ENCODE measurements around the gene IFITM2.
"Not testable (repeated sequence)": the region's sequence is repeated elsewhere in the genome, so short reads cannot be mapped to it uniquely, and the experiment has no call there.

The IFITM2 gene

DNA sequence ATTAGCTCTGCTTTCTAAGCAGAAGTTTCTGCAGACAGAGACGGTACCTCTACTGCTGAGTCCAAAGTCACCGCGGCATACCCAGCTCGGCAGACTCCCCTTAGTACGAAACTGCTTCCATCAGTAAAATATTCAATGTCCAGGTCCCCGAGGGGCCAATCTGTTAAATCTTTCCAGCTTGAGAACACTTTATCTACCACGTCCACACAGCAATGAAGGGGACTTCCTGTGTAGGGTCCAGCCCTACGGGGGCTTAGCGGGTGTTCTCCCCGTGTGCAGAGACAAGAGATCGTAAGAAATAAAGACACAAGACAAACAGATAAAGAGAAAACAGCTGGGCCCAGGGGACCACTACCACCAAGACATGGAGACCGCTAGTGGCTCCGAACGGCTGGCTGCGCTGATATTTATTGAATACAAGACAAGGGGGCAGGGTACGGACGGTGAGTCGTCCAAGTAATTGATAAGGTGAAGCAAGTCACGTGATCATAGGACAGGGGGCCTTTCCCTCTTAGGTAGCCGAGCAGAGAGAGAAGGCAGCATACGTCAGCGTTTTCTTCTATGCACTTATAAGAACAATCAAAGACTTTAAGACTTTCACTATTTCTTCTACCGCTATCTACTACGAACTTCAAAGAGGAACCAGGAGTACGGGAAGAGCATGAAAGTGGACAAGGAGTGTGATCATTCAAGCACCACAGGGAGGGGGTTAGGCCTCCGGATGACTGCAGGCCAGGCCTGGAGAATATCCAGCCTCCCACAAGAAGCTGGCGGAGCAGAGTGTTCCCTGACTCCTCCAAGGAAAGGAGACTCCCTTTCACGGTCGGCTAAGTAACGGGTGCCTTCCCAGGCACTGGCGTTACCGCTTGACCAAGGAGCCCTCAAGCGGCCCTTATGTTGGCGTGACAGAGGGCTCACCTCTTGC is 17.2 kb downstream of the IFITM2 start:
- not testable (repeated sequence) for DNase-seq (ENCODE audit: low read depth in 1 of 2, low spot score in 1 of 2)

DNA sequence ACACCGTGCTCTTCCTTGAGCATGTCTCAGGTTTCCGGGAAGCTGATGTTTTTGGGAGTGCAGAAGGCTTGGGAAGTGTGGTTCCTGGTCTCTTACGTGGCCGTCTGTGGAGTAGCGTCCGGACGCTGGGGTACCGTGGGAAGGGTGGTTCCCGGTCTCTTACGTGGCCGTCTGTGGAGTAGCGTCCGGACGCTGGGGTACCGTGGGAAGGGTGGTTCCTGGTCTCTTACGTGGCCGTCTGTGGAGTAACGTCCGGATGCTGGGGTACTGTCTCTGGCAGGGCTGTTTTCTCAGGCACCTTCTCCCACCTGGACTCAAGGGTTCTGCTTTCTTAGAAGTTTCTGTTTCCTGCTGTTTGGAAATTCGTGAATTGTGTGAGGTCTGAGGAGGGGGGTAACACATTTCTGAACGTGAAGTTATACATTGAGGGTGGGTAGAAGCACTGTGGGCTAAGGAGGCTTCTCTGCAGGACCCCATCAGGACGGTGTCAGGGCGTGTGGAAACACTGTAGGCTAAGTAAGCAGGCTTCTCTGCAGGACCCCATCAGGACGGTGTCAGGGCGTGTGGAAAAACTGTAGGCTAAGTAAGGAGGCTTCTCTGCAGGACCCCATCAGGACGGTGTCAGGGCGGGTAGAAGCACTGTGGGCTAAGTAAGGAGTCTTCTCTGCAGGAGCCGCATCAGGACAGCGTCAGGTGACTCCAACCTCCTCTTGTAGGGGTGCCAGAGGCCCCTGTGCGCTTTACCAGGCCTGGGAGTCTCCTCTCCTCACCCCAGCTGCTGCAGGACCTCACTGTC is 18.4 kb downstream of the IFITM2 start:
- no peak for DNase-seq (ENCODE audit: low read depth in 1 of 2, low spot score in 1 of 2)

DNA sequence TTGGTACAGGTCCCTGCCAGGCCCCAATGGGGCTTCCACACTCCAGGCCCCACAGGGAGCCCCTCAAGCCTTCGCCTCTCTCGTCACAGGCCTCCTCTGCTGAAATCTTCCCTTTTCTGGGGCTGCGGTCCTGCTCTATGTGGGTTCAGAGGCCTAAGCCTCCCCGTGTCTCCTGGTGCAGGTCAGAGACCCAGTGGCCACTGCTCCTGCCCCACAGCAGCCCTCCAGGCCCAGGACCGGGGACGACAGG is 18.9 kb downstream of the IFITM2 start:
- no peak for DNase-seq (ENCODE audit: low read depth in 1 of 2, low spot score in 1 of 2)

DNA sequence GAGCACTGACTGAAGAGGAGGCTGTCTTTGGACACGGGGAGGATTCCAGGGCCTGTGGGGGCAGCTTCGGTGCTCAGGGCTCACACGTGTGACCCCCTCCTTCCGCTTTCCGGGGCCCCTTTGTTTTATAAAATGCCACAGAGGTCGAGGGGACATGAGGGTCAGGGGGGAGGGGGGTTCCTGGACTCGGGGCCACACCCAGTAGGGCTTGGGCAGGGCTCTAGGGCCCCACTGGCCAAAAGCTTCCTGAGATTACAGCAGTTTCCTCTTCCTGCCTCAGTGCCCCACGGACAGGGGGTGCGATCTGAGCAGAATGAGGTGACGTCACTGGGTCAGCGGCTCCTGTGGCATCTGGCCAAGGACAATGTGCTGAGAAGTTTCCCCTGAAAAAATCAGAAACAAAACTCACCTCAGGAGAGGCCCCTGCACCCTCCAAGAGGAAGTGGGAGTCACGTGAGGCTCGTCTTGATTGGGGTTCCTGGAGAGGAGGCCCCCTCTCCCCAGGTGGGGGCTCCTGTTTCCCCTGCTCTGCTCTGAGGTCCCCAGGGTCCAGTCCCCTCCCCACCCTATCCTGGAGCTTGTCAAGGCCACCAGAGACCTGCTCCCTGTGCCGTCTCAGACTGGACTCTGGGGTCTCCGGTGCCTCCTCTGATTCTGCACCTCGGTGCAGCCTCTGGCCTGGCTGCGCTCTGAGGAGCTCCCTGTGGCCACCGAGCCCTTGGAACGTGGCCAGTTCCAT is 19.4 kb downstream of the IFITM2 start:
- no peak for DNase-seq (ENCODE audit: low read depth in 1 of 2, low spot score in 1 of 2)

DNA sequence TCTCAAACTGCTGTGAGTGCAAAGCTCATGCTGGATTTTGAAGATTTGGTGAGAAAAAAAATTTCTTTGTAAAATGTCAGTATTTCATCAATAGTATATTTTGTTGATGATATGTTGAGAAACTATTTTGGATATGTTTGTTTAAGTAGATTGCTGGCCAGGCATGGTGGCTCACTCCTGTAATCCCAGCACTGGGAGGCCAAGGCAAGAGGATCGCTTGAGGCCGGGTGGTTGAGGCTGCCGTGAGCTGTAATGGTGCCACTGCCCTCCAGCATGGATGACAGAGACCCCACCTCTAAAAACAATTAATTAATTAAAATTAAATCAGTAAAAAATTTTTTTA is 19.9 kb downstream of the IFITM2 start:
- DNase-seq (ENCODE audit: low read depth in 1 of 2, low spot score in 1 of 2), result no peak

GRCh38 chr11:328012-328411 is 20.4 kb downstream of the IFITM2 start:
- DNase-seq (ENCODE audit: low read depth in 1 of 2, low spot score in 1 of 2), result no peak

DNA sequence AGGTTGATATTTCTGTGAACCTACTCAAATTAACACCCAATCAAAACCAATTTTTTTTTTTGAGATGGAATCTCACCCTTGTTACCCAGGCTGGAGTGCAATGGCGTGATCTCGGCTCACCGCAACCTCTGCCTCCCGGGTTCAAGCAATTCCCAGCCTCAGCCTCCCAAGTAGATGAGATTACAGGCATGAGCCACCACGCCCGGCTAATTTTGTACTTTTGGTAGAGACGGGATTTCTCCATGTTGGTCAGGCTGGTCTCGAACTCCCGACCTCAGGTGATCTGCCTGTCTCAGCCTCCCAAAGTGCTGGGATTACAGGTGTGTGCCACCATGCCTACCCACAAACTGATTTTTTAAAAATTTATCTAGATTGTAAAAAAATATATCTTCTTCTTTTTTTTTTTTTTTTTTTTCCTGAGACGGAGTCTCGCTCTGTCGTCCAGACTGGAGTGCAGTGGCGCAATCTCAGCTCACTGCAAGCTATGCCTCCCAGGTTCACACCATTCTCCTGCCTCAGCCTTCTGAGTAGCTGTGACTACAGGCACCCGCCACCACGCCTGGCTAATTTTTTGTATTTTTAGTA is 21.0 kb downstream of the IFITM2 start:
- DNase-seq (ENCODE audit: low read depth in 1 of 2, low spot score in 1 of 2), result not testable (repeated sequence)

DNA sequence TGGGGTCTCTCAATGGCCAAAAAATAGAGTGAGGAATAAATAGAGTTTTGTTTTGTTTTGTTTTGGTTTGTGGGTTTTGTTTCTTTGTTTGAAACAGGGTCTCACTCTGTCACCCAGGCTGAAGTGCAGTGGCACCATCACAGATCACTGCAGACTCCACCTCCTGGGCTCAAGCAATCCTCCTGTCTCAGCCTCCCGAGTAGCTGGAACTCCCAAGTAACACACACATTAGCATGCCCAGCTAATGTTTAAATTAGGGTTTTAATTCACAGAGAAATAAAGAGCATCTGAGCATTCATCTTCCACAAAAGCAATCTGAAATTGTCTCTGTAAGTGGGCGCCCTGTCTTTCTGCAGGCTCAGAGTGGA is 22.3 kb downstream of the IFITM2 start:
- DNase-seq (ENCODE audit: low read depth in 1 of 2, low spot score in 1 of 2), result no peak

DNA sequence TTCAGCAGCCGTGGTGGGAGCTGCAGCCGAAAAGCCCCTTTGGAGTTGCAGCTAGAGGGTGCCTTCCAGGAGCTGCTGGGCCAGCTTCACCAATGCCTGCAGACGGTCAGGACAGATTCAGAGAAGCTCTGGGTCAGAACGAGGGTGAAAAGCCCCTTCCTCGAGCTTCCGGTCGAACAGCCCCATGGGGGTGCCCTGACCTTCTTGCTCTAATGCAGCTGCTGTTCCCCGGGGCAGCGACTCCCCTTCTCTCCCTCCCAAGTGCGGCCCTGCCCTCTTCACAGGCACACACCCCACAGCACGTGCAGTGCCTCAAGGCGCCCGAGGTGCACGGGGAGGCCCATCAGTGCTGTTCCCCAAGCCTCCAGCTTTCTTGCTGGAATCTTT is 22.7 kb downstream of the IFITM2 start:
- no peak for DNase-seq (ENCODE audit: low read depth in 1 of 2, low spot score in 1 of 2)

DNA sequence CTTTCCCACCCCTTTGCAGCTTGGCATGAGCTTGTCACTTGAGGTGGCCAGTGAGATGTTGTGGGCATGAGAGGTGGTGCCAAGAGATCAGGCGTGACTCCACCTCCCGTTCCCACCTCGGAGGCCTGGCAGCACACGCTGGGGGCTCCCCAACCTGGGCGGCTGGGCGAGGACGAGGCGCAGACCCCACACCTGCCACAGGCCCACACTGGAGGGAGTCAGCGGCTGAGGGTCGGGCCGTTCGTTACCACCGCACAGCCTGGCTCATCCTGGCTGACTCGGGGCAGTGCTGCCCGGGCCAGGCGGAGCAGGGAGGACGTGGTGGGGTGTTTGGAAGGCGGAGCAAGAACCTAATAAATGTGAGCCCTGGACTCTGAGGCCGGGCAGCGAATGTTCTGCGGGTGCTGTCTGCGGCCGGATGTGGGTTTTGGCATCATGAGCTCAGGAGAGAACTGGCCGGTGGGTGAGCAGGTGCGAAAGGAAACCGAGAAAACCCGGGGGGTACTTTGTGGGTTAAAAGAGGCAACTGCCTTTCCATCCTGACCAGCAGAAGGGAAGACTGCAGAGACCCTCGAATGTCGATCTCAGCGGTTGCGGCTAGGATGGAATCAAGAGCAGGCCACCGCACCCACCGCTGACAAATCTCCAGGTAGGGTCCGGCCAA is 23.2 kb downstream of the IFITM2 start:
- DNase-seq (ENCODE audit: low read depth in 1 of 2, low spot score in 1 of 2), result no peak

- DNase-seq (ENCODE audit: low read depth in 1 of 2, low spot score in 1 of 2), result no peak
Observed at GRCh38 chr11:331358-332060, 23.9 kb downstream of the IFITM2 start.

- DNase-seq (ENCODE audit: low read depth in 1 of 2, low spot score in 1 of 2), result no peak
Observed at GRCh38 chr11:332651-333480, 25.2 kb downstream of the IFITM2 start.

DNA sequence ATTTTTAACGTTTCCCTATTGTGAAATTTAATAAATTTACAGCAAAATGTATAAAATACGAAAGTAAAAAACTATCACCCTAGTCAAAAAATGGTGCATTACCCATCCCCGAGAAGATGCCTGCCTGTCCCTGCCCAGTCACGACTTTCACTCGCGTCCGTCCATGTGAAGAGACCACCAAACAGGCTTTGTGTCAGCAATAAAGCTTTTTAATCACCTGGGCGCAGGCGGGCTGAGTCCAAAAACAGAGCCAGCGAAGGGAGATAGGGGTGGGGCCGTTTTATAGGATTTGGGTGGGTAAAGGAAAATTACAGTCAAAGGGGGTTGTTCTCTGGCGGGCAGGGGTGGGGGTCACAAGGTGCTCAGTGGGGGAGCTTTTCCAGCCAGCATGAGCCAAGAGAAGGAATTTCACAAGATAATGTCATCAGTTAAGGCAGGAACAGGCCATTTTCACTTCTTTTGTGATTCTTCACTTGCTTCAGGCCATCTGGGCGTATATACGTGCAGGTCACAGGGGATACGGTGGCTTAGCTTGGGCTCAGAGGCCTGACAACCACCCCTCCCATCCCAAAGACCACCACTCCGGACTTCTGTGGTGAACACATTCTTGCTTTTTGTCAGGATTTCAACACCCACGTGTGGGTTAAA is 26.1 kb downstream of the IFITM2 start:
- not testable (repeated sequence) for DNase-seq (ENCODE audit: low read depth in 1 of 2, low spot score in 1 of 2)

DNA sequence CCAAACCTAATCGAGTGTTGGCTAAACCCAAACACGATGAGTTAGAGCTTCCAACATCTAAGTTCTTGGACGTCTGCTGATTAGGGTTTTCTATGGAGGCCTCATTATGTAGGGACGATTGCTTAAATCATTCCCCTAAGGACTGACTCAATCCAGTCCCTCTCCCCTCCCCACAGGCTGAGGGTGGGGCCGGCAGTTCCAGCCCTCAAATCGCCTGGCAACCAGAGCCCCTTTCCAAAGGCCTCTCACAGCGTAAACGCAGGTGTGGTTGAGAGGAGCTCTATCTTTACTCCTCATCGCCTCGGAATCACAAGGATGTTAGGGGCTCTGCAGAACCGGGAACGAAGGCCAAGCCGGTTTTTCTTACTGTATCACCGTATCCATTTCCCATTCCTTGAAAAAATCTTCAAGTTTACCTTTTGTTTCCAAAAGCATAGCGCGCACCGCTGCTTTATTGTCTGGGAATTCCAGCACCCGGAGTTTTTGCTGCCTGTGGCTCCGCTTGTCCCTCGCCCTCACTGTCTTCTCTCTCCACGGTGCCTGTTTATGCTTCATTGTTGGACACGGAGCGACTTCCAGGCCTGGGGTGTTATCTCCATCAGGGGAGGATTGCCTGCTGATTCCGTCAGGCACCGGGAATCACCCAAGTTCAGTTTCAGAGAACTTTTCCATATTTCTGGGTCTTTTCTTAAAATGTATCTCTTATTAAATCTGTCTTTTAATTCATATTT is 26.8 kb downstream of the IFITM2 start:
- no peak for DNase-seq (ENCODE audit: low read depth in 1 of 2, low spot score in 1 of 2)

DNA sequence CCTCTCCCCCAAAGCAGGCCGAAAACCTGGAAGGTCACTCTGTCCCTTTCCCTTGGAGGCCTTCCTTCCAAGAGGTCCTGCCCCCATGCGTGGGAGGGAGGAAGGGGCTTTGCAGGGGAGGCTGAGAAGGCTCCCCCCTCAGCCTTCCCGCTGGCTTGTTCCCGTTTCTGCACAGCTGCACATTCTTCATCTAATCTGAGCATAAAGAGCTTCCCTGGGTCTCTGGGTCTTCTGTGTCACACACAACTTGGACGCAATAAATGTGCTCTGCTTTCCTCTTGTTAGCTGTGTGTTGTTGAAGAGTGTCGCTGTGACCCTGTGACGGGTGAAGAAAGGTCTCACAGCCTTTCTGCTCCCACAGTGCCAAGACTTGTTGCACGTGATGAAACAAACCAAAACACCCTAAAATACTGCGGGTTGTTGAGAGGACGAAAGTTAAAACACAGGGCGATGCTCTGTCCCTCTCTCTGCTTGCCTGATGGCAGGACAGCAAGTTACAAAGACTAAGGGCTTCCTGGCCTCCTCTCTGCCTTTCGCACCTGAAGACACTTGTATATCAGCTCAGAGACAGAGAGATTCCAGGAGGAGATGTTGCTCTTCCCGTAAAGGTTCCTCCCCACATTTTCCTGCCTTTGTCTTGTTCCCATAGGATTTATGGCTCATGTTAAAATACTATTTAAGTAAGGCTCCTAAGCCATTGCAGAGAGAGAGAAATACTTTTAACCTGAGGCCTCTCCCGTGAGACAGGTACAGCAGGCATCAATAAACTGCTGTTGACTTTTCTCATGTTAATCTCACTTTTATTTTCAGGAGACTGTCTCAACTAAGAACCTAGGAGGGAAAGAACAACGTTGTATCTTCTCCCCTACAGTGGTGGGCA is 28.4 kb downstream of the IFITM2 start:
- no peak for DNase-seq (ENCODE audit: low read depth in 1 of 2, low spot score in 1 of 2)

- no peak for DNase-seq (ENCODE audit: low read depth in 1 of 2, low spot score in 1 of 2)
Observed at GRCh38 chr11:336659-337198, 29.1 kb downstream of the IFITM2 start.

DNA sequence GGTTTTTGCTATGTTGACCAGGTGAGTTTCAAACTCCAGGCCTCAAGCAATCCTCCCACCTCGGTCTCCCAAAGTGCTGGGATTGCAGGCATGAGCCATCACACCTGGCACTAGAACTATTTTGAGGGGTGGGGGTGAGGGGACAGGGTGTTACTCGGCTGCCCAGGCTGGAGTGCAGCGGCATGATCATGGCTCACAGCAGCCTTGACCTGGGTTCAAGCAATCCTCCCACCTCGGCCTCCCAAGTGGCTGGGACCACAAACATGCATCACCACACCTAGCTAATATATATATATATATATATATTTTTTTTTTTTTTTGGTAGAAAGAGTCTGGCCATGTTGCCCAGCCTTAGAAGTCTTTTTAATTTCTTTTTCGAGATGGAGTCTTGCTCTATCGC is 30.1 kb downstream of the IFITM2 start:
- DNase-seq (ENCODE audit: low read depth in 1 of 2, low spot score in 1 of 2), result no peak

Measured in activated CD4-positive, alpha-beta T cell treated with anti-CD3 and anti-CD28 coated beads, Interleukin-2, amount 50 U/mL, for 24 hours (primary cell).